SKM-1 (cell line): ENCODE data around the gene MOSPD3.

Source experiments
- DNase-seq: peaks from one replicate; lab custom pipeline; 2025; ENCODE audit not compliant: unreplicated experiment; lab: John Stamatoyannopoulos, UW

The MOSPD3 gene

DNA sequence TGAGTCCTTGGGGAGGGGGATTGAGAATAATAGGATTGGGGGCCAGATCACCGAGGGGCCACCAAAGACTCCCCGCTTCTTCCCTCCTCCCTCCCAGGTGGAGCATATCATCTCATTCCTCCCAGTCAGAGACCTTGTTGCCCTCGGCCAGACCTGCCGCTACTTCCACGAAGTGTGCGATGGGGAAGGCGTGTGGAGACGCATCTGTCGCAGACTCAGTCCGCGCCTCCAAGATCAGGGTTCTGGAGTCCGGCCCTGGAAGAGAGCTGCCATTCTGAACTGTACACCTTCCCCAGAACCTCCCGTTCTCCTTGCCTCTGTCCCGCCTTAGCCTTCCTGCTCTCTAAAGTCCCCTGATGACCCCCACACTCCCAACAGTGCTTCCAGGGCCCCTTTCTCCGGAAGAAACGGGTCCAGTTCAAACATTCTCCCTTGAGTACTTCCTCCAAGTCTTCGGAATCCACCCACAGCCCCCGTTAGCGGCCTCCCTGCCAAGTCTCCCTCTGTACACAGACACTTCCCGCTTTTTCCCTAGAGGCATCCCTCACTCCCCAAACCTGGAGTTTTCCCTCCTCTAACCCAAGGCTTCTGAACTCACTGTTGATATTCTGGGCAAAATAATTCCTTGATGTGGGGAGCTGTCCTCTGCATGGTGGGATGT lies 22.1 kb upstream of the MOSPD3 start:
- no peak for DNase-seq

DNA sequence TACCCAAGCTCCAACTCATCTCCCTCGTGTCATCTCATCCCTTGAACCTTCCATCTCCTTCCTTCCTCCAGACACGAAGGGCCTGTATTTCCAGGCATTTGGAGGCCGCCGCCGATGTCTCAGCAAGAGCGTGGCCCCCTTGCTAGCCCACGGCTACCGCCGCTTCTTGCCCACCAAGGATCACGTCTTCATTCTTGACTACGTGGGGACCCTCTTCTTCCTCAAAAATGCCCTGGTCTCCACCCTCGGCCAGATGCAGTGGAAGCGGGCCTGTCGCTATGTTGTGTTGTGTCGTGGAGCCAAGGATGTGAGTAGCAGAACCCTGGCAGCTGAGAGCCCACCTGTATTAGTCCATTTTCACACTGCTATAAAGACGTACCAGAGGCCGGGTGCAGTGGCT lies 20.7 kb upstream of the MOSPD3 start:
- DNase-seq = no peak

- DNase-seq = no peak
Measured at GRCh38 chr7:100595188-100595587, 17.2 kb upstream of the MOSPD3 start.

DNA sequence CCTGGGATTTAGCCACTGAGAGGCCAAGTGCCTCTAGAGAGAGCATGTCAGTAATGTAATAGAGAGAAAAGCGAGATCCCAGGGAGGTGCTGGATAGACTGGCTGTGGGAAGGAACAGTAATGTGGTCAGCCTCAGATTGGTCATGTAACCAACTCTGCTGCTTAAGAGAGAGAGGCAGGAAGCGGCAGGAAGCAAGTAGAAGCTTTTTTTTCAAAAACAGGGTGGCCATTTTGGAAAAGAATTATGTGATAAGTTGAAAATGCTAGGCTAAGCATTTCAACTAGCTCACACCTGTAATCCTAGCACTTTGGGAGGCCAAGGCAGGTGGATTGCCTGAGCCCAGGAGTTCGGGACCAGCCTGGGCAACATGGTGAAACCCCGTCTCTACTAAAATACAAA lies 13.9 kb upstream of the MOSPD3 start:
- no peak for DNase-seq

- no peak for DNase-seq
Measured at GRCh38 chr7:100599911-100600729, 12.2 kb upstream of the MOSPD3 start.

- DNase-seq = no peak
Measured at GRCh38 chr7:100600730-100601038, 11.7 kb upstream of the MOSPD3 start.

DNA sequence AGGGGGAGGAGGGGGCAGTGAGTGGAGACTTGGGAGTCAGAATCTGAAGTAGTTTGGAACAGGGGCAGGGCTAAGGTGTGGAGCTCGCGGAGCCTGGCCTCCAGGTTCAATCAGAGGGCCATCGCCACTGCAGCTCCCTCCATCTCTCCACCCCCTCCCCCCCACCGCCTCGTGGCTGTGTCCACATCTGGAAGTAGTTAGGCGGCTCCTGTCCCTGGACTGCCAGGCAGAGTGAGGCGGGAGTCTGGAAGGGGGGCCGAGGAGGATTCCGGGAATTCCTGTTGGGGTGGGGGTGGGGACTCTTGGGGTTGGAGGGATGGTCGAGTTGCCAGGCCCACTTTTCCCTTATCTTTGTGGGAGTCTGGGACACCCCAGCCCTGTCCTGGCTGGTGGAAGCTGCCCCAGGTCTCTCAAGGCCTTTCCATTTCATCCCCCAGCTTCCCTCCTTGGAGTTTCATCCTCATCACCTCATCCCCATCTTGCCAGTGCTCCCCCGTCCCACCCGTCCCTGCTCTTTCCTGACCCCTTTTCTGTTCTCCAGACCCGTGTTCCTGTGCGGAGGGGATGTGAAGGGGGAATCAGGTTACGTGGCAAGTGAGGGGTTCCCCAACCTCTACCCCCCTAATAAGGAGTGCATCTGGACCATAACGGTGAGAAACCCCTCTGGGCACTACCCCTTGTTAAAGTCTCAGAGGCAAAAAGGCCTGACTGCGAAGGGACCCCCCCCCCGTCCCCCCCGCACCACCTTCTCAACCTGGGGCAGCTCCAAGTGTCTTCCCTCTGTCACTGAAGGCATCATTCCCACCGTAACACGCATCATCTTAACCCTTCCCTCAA lies 9.2 kb upstream of the MOSPD3 start:
- DNase-seq = no peak

DNA sequence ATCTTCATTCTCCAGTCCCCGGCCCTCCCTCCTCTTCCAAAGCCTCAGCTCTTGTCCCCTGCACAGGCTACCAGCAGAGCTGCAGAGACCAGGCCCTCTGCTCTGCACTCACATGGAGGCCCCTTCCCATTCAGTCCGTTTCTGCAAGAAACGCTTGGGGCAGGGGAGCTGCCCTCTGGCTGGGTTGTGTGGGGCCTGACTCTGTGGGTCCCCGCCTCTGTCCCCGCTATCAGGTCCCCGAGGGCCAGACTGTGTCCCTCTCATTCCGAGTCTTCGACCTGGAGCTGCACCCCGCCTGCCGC lies 8.7 kb upstream of the MOSPD3 start:
- no peak for DNase-seq

- peak; percentile 73 for DNase-seq
Measured at GRCh38 chr7:100604028-100604975, 8.0 kb upstream of the MOSPD3 start.

DNA sequence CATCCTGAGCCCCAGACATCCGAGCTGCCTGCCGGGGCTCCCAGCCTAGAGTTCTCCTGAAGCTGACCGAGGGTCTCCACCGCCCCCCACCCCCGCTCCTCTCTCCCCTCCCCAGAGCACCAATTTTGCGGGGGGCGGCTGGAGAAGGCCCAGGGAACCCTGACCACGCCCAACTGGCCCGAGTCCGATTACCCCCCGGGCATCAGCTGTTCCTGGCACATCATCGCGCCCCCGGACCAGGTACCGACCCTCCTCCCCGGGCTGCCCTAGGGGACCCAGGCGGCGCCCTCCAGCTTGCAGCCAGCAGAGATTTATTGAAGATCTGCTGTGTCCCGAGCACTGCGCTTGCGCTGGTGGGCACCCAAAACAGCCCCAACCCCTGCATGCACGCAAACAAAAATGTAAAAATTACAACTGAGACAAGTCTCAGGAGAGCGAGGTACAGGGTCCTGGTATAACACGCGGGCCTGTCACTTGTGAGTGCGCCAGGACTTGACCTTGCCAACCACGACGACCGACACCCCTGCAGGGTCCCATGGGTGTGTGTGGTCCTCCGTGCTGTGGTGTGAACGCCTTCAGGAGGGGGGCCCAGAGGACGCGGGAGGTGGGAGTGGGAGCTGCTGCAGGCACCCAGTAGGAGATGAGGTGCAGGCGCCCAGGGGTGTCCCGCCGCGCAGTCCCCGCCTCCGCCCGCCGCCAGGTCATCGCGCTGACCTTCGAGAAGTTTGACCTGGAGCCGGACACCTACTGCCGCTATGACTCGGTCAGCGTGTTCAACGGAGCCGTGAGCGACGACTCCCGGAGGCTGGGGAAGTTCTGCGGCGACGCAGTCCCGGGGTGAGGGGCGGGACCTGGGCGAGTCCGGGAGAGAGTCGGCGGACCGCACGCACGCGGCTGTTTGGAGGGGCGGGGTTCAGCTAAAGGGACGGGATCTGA lies 7.1 kb upstream of the MOSPD3 start:
- no peak for DNase-seq

DNA sequence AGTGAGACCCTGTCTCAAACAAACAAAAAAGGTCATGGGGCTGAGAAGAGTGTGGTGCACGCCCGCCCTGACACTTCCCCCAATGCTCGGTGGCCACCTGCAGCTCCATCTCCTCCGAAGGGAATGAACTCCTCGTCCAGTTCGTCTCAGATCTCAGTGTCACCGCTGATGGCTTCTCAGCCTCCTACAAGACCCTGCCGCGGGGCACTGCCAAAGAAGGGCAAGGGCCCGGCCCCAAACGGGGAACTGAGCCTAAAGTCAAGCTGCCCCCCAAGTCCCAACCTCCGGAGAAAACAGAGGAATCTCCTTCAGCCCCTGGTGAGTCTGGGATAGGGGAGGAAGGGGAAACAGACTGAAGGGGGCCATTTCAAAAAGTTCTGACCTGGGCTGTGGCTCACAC lies 6.0 kb upstream of the MOSPD3 start:
- no peak for DNase-seq

DNA sequence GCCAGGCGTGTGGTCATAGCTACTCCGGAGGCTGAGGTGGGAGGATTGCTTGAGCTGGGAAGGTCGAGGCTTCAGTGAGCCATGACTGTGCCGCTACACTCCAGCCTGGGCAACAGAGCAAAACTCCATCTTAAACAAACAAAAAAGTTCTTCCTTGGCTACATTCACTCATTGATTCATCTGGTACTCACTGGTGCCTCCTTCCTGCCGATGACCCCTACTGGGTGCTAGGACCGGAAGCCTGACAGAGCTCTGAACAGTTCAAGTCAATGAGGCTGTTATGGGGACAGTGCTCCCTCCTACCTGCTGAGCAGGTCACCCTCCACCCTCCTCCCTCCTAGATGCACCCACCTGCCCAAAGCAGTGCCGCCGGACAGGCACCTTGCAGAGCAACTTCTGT lies 5.2 kb upstream of the MOSPD3 start:
- DNase-seq = no peak

DNA sequence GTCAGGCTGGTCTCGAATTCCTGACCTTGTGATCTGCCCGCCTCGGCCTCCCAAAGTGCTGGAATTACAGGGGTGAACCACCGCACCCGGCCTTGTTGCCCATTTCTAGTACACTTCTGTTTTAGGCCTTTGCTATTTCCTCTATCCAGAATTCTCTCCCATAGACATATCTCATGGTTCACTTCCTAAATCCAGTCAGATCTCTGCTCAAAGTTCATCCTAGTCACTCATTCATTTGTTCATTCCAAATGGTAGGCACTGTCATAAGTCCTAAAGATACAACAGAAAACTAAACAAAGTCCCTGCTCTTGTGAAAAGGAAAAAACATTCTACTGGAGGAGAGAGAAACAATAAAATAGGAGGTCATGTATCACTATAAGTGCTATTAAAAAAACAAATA lies 2.4 kb upstream of the MOSPD3 start:
- no peak for DNase-seq

- DNase-seq = no peak
Measured at GRCh38 chr7:100612730-100613390, 520 bp downstream of the MOSPD3 start.

- DNase-seq = peak; percentile 61
Measured at GRCh38 chr7:100613412-100614175, 1.3 kb downstream of the MOSPD3 start.

DNA sequence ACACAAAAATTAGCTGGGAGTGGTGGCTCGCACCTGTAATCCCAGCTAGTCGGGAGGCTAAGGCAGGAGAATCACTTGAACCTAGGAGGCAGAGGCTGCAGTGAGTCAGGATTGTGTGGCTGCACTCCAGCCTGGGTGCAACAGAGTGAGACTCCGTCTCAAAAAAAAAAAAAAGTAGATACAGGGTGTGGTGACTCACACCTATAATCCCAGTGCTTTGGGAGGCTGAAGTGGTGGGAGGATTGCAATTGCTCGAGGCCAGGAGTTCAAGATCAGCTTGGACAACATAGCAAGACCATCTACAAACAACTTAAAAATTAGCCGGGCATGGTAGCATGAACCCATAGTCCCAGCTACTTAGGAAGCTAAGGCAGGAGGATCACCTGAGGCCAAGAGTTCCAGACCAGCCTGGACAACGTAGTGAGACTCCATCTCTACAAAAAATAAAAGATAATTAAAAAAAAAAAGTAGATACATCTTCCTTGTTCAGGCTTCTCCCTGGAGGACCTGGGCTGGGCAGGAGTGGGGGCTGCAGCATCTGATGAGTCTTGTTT lies 2.0 kb downstream of the MOSPD3 start:
- DNase-seq = no peak

DNA sequence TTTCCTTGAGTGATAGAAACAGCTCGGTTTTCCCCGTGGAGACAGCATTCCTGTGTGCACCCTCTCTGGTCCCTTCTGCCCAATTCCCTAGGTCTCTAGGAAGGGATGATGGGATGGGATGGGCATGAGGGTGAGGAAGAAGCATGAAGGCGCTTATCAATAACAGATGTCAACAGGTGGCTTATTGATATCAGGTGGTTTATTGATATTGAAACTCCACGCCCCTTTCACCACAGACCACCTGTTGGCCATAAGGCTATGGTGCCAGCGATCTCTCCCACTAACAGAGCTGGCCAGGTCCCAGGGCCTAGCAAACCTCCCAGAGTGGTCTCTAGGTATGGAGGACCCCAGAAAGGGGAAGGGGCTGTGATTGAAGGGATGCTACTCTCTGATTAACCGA lies 7.9 kb downstream of the MOSPD3 start:
- DNase-seq = no peak

- DNase-seq = no peak
Measured at GRCh38 chr7:100620804-100621203, 8.5 kb downstream of the MOSPD3 start.
